ENCODE results near the gene DOCK7. TPM values are rescaled to one million over a fixed set of nuclear protein-coding genes. Genes with fewer than 3 reads are reported as not detected.

DOCK7 gene
- total and polyA plus RNA-seq, 12 donors: 3.5 to 17.1 (median 11.2) TPM

DNA sequence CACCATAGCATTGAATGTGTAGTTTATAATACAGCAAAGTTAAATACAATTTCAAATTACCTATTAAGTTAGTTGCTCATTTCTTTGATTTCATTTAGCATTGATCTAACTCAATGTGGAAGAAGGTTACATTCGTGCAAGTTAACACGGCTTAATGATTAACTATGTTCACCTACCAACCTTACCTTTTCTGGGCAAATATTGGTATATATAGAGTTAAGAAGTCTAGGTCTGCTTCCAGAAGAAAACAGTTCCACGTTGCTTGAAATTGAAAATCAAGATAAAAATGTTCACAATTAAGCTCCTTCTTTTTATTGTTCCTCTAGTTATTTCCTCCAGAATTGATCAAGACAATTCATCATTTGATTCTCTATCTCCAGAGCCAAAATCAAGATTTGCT is 90.9 kb downstream of the DOCK7 start, which contains the start of gene ANGPTL3:
Gene ANGPTL3, plus strand, starts transcription at position 240 of the 400 bp plus-strand sequence. Its CDS starts 47 bp downstream, at position 287.
- ATAC-seq (no peak), DNase-seq (no peak)
- Histone ChIP-seq H3K36me3 (peaks cover 0 to 3% (median 0%) of the 10 kb centered on the region in 9 donors), H3K9me3 (no peaks in the 10 kb centered on the region), H3K4me3 (no peak within 1 kb of the TSS), H3K27ac (no peak within 1 kb of the TSS), H3K27me3 (no peaks in the 10 kb centered on the region), H3K4me1 (no peaks in the 10 kb centered on the region)
- intact Hi-C loops (cut with DNase I): no loop called here
- TF ChIP-seq, protein P1, sequence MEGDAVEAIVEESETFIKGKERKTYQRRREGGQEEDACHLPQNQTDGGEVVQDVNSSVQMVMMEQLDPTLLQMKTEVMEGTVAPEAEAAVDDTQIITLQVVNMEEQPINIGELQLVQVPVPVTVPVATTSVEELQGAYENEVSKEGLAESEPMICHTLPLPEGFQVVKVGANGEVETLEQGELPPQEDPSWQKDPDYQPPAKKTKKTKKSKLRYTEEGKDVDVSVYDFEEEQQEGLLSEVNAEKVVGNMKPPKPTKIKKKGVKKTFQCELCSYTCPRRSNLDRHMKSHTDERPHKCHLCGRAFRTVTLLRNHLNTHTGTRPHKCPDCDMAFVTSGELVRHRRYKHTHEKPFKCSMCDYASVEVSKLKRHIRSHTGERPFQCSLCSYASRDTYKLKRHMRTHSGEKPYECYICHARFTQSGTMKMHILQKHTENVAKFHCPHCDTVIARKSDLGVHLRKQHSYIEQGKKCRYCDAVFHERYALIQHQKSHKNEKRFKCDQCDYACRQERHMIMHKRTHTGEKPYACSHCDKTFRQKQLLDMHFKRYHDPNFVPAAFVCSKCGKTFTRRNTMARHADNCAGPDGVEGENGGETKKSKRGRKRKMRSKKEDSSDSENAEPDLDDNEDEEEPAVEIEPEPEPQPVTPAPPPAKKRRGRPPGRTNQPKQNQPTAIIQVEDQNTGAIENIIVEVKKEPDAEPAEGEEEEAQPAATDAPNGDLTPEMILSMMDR (IDR thresholded peaks at IDR 0.05): no peak
- WGBS, 2 donors: 88 to 96% methylated on average over 3 of the region's 3 CpGs

DNA sequence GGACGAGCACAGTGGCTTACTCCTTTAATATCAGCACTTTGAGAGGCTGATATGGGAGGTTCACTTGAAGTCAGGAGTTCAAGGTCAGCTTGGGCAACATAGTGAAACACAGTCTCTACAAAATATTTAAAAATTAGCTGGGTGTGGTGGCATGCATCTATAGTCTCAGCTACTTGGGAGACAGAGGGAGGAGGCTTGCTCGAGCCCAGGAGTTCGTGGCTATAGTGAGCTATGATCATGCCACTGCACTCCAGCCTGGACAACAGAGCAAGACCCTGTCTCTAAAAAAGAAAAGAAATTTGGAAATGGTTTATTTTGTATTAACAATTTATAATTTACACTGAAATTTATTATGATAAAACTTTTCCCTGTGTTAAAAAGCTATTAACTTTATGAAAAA is 92.5 kb downstream of the DOCK7 start:
- H3K27me3 ChIP-seq: no peaks in the 10 kb centered on the region
- H3K9me3 ChIP-seq: peaks cover 0 to 3% (median 0%) of the 10 kb centered on the region in 11 donors
- H3K4me3 ChIP-seq: no peak overlapping the region
- TF ChIP-seq, protein P1 (IDR thresholded peaks at IDR 0.05): no peak
- intact Hi-C loops (cut with DNase I): no loop called here
- ATAC-seq (no peak), DNase-seq (no peak)
- no peaks in the 10 kb centered on the region for H3K4me1 ChIP-seq
- H3K36me3 ChIP-seq: peaks cover 0 to 3% (median 0%) of the 10 kb centered on the region in 9 donors
- H3K27ac ChIP-seq: no peak overlapping the region
- WGBS, 2 donors: 73 to 84% methylated on average over 3 of the region's 3 CpGs

DNA sequence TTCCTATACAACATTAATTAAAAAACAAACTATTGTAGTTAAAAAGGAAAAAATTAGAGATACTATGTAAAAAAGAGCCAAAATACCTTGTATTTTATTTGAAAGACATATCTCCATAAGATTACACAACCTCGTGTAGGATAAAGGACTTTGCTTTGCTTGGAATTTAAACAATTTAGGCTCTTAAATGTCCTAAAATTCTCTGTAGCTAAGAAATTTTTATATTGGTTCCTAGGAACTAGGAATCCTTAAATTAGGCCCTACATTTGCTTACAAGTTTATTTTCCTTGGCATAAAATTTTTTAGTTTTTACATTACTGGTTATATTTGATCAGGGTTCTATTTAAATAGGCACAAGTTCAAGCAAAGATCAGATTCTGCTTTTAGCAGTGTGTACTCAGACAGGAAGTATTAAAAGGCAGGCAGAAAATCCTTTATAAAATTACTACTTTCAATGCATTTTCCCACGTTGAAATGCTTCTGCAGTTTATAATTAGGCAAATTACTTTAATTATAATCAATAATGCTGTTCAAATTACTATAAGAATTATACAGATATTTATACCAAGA is 94.3 kb downstream of the DOCK7 start:
- DNase-seq (no peak), ATAC-seq (no peak)
- H3K27ac ChIP-seq: no peak overlapping the region
- intact Hi-C loops (cut with DNase I): no loop called here
- H3K36me3 ChIP-seq: peaks cover 0 to 3% (median 0%) of the 10 kb centered on the region in 9 donors
- no peaks in the 10 kb centered on the region for H3K27me3 ChIP-seq
- H3K9me3 ChIP-seq: peaks cover 0 to 3% (median 0%) of the 10 kb centered on the region in 11 donors
- 53 to 56% methylated on average over 2 of the region's 2 CpGs for WGBS, 2 donors
- TF ChIP-seq, protein P1 (IDR thresholded peaks at IDR 0.05): no peak
- no peak overlapping the region for H3K4me3 ChIP-seq
- H3K4me1 ChIP-seq: no peaks in the 10 kb centered on the region

DNA sequence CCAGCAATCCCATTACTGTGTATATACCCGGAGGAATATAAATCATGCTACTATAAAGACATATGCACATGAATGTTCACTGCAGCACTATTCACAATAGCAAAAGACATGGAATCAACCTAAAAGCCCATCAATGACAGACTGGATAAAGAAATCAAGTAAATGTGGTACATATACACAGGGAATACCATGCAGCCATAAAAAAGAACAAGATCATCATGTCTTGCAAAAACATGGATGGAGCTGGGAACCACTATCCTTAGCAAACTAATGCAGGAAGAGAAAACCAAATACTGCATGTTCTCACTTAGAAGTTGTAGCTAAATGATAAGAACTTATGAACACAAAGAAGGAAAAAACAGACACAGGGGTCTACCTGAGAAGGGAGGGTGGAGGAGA is 97.2 kb downstream of the DOCK7 start:
- peaks cover 0 to 7% (median 0%) of the 10 kb centered on the region in 9 donors for H3K36me3 ChIP-seq
- DNase-seq (no peak), ATAC-seq (no peak)
- no peak overlapping the region for H3K4me3 ChIP-seq
- TF ChIP-seq, protein P1 (IDR thresholded peaks at IDR 0.05): no peak
- 88 to 96% methylated on average over 1 of the region's 1 CpG for WGBS, 2 donors
- intact Hi-C loops (cut with DNase I): no loop called here
- no peak overlapping the region for H3K27ac ChIP-seq
- no peaks in the 10 kb centered on the region for H3K27me3 ChIP-seq
- peaks cover 0 to 3% (median 0%) of the 10 kb centered on the region in 11 donors for H3K9me3 ChIP-seq
- H3K4me1 ChIP-seq: no peaks in the 10 kb centered on the region

All from heart right ventricle (tissue), 16 donors.